ENCODE results near the gene BDKRB2. TPM values are rescaled to one million over a fixed set of nuclear protein-coding genes. Genes with fewer than 3 reads are reported as not detected.

BDKRB2 gene
- total and polyA plus RNA-seq, 2 donors (not counting 1 experiment from before 2014, with no cell fraction given): not detected

DNA sequence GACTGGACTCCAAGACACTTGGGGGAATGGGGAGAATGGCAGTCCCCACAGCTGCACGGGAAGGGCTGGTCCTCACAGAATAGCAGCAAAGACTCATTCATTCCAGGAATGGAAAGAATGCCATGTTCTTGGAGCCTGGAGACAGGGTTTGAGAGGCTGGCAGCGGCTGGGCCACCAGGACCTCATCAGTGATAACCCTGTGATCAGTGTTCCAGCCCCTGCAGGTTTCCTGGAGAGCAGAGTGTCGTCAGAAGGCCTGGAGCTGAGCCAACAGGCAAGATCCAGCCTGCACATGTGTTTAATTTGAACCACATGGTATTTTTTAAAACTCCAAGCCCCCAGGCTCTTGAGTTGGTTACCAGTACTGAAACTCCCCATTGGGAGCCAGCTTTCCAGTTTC is 62.7 kb downstream of the BDKRB2 start:
- ChIA-PET POLR2A (no interaction called here), CTCF (no interaction called here)
- Histone ChIP-seq H3K79me2 (ENCODE audit: control insufficient read depth, insufficient read depth, low read length) (no peaks in the 10 kb centered on the region), H3K9ac (ENCODE audit: low read length) (no peak overlapping the region), H3K4me2 (replicated peaks; ENCODE audit: low read depth, low read length, poor library complexity, severe bottlenecking) (no peak overlapping the region), H3K4me1 (ENCODE audit: control insufficient read depth in 2 of 2, insufficient read depth in 2 of 2, low read length in 2 of 2) (no peaks in the 10 kb centered on the region), H3K4me3 (ENCODE audit: control extremely low read depth in 1 of 5, extremely low read depth in 1 of 5, insufficient read depth in 1 of 5, low read depth in 2 of 5, low read length in 4 of 5) (no peak overlapping the region), H2AFZ (ENCODE audit: insufficient read depth, low read depth, low read length, poor library complexity, severe bottlenecking) (no peak overlapping the region), H3K27ac (ENCODE audit: low read length in 2 of 2) (no peak overlapping the region), H3K36me3 (replicated peaks in 1 of 2; ENCODE audit: control extremely low read depth in 1 of 2, control insufficient read depth in 1 of 2, extremely low read depth in 1 of 2, insufficient read depth in 2 of 2, low read length in 1 of 2) (no peaks in the 10 kb centered on the region), H3K9me3 (ENCODE audit: control extremely low read depth in 1 of 3, control insufficient read depth in 2 of 3, insufficient read depth in 1 of 3, low read length in 2 of 3) (no peaks in the 10 kb centered on the region), H3K27me3 (replicated peaks in 1 of 4; ENCODE audit: control extremely low read depth in 1 of 4, control insufficient read depth in 3 of 4, insufficient read depth in 4 of 4, low read length in 3 of 4) (no peaks in the 10 kb centered on the region), H4K20me1 (ENCODE audit: control insufficient read depth, insufficient read depth, low read length, poor library complexity, severe bottlenecking) (no peaks in the 10 kb centered on the region)
- intact Hi-C loops (cut with micrococcal nuclease): no loop called here
- H3K27ac Mint-ChIP-seq: no peak overlapping the region
- TF ChIP-seq, protein P1, sequence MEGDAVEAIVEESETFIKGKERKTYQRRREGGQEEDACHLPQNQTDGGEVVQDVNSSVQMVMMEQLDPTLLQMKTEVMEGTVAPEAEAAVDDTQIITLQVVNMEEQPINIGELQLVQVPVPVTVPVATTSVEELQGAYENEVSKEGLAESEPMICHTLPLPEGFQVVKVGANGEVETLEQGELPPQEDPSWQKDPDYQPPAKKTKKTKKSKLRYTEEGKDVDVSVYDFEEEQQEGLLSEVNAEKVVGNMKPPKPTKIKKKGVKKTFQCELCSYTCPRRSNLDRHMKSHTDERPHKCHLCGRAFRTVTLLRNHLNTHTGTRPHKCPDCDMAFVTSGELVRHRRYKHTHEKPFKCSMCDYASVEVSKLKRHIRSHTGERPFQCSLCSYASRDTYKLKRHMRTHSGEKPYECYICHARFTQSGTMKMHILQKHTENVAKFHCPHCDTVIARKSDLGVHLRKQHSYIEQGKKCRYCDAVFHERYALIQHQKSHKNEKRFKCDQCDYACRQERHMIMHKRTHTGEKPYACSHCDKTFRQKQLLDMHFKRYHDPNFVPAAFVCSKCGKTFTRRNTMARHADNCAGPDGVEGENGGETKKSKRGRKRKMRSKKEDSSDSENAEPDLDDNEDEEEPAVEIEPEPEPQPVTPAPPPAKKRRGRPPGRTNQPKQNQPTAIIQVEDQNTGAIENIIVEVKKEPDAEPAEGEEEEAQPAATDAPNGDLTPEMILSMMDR (IDR thresholded peaks at IDR 0.05): no peak
- no peak for TF ChIP-seq EZH2 (IDR thresholded peaks at IDR 0.05; ENCODE audit: borderline replicate concordance, insufficient read depth, low read depth, low read length, poor library complexity, severe bottlenecking)
- H3K4me3 Mint-ChIP-seq: no peak overlapping the region
- ATAC-seq (ENCODE audit: low read depth) (no peak), DNase-seq (no peak)
- no peaks in the 10 kb centered on the region for H3K27me3 Mint-ChIP-seq
- WGBS (ENCODE audit: insufficient coverage): 43% methylated on average over 3 of the region's 3 CpGs
- H3K9me3 Mint-ChIP-seq (ENCODE audit: insufficient read depth): peaks cover under 1% of the 10 kb centered on the region
- no peaks in the 10 kb centered on the region for H3K4me1 Mint-ChIP-seq

DNA sequence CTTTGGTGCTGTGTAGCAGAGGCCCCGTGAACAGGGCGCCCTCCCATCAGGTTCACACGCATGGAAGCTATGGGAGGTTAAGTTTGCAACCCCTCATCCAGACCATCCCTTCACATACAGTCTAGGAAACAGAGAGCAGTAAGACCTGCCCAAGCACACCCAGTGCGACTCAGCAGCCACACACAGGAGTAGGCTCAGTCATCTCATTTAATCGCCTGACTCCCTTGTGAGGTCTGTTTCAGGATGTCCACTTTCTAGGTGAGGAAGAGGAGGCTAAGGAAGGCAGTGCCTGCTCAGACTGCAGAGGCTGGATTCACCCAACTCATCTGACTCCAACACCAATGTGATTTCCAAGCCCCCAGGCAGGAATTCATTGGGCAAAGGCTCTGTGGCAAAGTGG is 63.3 kb downstream of the BDKRB2 start:
- H3K4me3 Mint-ChIP-seq: no peak overlapping the region
- Histone ChIP-seq H4K20me1 (ENCODE audit: control insufficient read depth, insufficient read depth, low read length, poor library complexity, severe bottlenecking) (no peaks in the 10 kb centered on the region), H3K27ac (ENCODE audit: low read length in 2 of 2) (no peak overlapping the region), H3K79me2 (ENCODE audit: control insufficient read depth, insufficient read depth, low read length) (no peaks in the 10 kb centered on the region), H3K36me3 (replicated peaks in 1 of 2; ENCODE audit: control extremely low read depth in 1 of 2, control insufficient read depth in 1 of 2, extremely low read depth in 1 of 2, insufficient read depth in 2 of 2, low read length in 1 of 2) (no peaks in the 10 kb centered on the region), H3K27me3 (replicated peaks in 1 of 4; ENCODE audit: control extremely low read depth in 1 of 4, control insufficient read depth in 3 of 4, insufficient read depth in 4 of 4, low read length in 3 of 4) (no peaks in the 10 kb centered on the region), H3K4me3 (ENCODE audit: control extremely low read depth in 1 of 5, extremely low read depth in 1 of 5, insufficient read depth in 1 of 5, low read depth in 2 of 5, low read length in 4 of 5) (no peak overlapping the region), H3K4me1 (ENCODE audit: control insufficient read depth in 2 of 2, insufficient read depth in 2 of 2, low read length in 2 of 2) (no peaks in the 10 kb centered on the region), H3K9me3 (ENCODE audit: control extremely low read depth in 1 of 3, control insufficient read depth in 2 of 3, insufficient read depth in 1 of 3, low read length in 2 of 3) (peaks cover 0 to 1% (median 0%) of the 10 kb centered on the region in 3 donors), H2AFZ (ENCODE audit: insufficient read depth, low read depth, low read length, poor library complexity, severe bottlenecking) (no peak overlapping the region), H3K4me2 (replicated peaks; ENCODE audit: low read depth, low read length, poor library complexity, severe bottlenecking) (no peak overlapping the region), H3K9ac (ENCODE audit: low read length) (no peak overlapping the region)
- no peaks in the 10 kb centered on the region for H3K27me3 Mint-ChIP-seq
- no peaks in the 10 kb centered on the region for H3K4me1 Mint-ChIP-seq
- no peak for TF ChIP-seq EZH2 (IDR thresholded peaks at IDR 0.05; ENCODE audit: borderline replicate concordance, insufficient read depth, low read depth, low read length, poor library complexity, severe bottlenecking)
- TF ChIP-seq, protein P1 (IDR thresholded peaks at IDR 0.05): no peak
- H3K9me3 Mint-ChIP-seq (ENCODE audit: insufficient read depth): peaks cover 4% of the 10 kb centered on the region
- no peak overlapping the region for H3K27ac Mint-ChIP-seq
- POLR2A ChIA-PET: no interaction called here
- 100% methylated on average over 1 of the region's 5 CpGs for WGBS (ENCODE audit: insufficient coverage)
- intact Hi-C loops (cut with micrococcal nuclease): no loop called here
- ATAC-seq (ENCODE audit: low read depth) (no peak), DNase-seq (no peak)
- CTCF ChIA-PET: no interaction called here

Data from B cell (primary cell).